ENCODE data around the gene CHST15.

Gene CHST15

DNA sequence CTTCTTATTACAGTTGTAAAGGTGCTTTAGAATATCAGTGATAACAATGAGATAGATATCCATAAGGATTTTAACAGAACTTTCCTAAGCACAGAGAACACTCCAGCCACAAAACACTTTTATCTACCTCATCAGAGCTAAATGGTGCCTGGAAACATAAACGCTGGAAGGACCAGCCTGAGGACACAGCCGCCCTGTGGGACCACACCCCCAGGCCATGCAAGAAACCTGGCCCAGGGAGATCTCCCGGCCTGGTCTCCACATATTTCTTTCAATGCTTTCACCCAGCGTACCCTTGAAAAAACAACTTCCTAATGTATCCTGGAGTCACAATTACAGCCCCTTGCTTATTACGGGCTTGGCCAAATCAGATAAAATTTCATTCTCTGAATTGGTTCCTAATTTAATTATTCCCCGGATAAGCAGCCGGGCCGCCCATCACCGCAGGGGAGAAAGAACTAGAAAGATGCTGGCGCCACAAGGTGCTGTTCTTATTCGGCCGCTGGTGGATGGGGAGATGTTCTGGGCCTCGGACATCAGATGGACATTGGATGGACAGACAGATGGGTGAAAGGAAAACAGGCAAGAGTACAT is 11.8 kb downstream of the CHST15 start:
- DNase-seq (ENCODE audit: low spot score) = no peak

DNA sequence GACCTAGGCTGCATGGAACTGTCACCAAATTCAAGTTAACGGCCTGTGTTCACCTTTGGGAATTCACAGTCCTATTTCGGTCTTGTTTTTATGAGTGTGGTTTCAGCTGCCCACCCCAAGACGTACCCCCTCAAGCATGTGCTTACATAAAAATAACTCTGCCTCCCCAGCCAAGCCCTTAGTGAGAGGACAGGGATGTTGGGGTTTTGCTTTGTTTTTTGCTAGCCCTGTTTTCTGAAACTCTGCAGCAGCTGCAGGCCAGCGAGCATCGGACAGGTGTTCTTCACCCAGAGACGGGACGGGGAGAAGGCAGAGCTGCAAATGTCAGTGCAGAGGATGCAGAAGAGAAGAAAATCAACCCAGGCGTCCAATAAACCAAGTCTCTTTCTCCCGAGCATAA is 13.5 kb downstream of the CHST15 start:
- no peak for DNase-seq (ENCODE audit: low spot score)

GRCh38 chr10:124078714-124079113 is 14.7 kb downstream of the CHST15 start:
- DNase-seq (ENCODE audit: low spot score) = no peak

GRCh38 chr10:124078028-124078427 is 15.4 kb downstream of the CHST15 start:
- no peak for DNase-seq (ENCODE audit: low spot score)

DNA sequence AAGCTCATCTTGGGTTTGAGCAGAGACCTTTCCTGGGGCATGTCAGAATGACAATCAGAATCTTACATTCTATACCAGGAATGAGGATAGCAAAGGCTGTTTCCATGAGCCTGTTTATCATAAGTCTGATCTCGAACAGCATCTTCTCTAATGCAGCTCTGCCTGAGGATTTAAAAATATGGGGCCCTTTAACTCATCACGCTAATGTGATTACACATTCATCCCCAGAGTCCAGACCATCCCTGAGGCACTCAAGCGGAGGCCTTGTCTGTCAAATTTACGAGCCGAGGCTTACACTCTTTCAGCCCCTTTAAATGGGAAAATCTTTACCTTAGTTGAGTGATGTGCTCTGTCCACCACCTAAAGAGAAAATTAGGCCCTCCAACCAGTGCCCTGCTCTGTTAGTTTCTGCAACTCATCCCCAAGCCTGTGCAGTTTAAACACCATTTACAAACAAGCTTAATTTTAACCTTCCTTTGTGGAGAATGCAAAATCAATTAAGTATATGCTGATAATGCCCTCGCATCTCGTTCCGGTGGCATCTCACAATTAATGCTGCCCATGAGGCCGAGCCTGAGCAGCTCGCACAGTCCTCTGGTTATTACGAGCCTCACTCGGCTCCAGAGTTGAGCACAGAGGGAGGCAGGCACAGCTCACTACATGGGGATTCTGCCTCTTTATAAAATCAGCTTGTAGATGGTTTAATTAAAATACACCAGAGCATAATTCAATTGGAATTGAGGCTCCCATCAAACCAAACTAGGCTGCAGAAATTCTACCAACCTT is 16.0 kb downstream of the CHST15 start:
- no peak for DNase-seq (ENCODE audit: low spot score)

- DNase-seq (ENCODE audit: low spot score) = no peak
Measured at GRCh38 chr10:124076148-124076733, 17.2 kb downstream of the CHST15 start.

- DNase-seq (ENCODE audit: low spot score) = no peak
Measured at GRCh38 chr10:124075231-124075955, 18.0 kb downstream of the CHST15 start.

- DNase-seq (ENCODE audit: low spot score) = no peak
Measured at GRCh38 chr10:124074501-124075109, 18.8 kb downstream of the CHST15 start.

DNA sequence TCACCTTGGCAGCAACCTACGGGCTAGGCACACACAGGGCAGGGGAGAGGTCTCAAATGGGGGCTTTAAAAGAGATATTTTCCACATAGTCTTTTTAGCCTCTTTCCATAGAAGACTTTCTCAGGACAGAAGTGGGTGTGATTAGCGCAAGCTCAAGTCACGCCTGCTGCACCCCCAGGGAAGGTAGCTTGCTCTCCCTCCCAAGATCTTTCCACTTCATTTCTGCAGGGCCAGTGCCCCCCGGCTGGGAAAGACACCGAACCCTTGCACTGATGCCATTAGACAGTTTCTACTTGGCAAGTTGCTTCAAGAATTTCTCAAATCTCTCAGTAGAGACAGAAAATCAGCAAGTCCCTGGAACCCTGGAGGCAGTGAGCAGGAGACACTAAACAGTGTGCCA is 19.4 kb downstream of the CHST15 start:
- no peak for DNase-seq (ENCODE audit: low spot score)

DNA sequence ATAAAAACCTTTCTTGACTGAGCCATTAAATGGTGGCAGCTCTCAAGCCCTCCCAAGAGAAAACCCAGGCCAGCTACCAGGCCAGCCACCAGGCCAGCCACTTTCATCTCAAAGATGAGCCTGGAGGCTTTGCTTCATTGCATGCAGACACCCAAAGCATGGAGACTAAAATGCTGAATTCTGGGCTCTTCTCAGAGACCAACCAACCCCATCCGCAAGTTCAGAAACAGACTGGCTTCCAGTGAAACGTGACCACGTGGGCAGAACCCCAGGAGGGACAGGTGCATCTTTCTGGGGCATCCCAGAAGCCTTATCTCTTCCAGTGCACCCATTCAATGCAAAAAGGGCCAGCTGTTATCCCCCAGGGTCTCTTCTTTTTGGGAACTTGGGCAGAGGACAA is 20.9 kb downstream of the CHST15 start:
- DNase-seq (ENCODE audit: low spot score) = no peak

- no peak for DNase-seq (ENCODE audit: low spot score)
Measured at GRCh38 chr10:124072106-124072505, 21.3 kb downstream of the CHST15 start.

GRCh38 chr10:124071141-124071540 is 22.3 kb downstream of the CHST15 start:
- no peak for DNase-seq (ENCODE audit: low spot score)

DNA sequence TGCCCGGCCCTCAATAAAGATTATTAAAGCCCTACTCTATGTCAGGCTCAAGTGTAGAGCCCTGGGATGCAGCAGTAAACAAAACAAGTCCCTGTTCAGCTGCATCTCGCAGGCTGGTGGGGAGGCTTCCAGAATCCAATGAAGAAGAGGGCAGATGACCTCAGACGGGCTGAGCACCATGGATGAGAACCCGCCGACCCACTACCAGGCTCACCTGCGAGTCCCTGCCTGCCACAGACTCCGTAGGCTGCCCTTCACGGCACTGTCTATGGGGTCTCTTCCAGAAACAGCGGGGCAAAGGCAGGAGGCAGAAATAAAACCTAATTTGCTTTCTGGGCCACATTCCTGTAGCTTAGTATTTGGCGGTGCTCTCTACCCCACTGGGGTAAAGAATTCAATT is 22.7 kb downstream of the CHST15 start:
- DNase-seq (ENCODE audit: low spot score) = no peak

- no peak for DNase-seq (ENCODE audit: low spot score)
Measured at GRCh38 chr10:124069341-124070264, 23.8 kb downstream of the CHST15 start.

GRCh38 chr10:124068929-124069328 is 24.5 kb downstream of the CHST15 start:
- no peak for DNase-seq (ENCODE audit: low spot score)

DNA sequence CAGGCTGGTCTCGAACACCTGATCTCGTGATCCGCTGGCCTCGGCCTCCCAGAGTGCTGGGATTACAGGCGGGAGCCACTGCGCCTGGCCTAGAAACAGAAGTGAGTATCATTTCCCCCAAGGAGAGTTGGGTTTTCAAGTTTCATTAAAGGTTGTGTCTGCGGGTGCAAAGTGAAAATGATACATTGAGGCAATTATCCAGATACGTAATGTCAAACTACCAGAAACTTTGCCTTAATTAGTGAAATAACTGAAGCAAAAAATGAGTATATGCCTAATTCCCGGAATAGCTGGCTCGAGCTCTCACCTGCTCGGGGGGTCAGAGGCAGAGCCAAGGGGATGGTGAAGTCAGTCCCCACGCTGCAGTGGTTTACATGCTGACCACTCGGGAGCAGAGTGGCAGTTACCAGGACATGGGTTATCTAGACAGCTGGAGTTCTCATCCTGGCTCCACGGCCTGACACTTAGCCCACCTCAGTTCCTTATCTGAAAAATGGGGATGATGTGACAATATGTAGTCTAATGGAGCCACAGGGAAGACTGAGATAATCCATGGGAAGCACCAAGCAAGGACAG is 25.5 kb downstream of the CHST15 start:
- DNase-seq (ENCODE audit: low spot score) = no peak

GRCh38 chr10:124066781-124067714 is 26.4 kb downstream of the CHST15 start:
- DNase-seq (ENCODE audit: low spot score) = no peak

DNA sequence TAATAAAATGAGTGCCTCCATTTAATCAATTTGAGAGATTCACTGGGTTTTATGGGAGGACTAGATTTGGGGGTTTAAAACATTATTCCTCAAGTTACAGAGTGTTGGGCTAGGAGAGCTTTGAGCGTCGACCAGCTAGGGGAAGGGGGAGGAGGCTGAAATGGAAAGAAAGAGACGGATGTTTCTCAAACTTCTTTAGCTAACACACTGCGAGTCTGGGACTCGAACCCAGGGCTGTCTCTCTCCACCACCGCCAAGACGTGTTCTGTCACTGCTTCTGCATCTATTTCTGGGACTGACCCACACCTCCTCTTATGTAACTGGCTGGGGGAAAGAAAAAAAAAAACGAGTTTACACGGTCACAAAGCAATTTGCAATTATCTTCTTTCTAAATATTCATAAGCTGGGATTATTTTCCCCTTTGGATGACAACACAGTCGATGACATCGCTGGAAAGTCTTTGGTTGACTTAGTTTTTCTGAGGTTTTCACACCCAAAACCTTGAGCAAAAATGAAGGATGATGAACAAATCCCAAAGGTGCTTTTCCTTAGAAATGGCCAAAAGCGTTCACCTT is 27.2 kb downstream of the CHST15 start:
- DNase-seq (ENCODE audit: low spot score) = no peak

- DNase-seq (ENCODE audit: low spot score) = no peak
Measured at GRCh38 chr10:124065382-124066125, 27.8 kb downstream of the CHST15 start.
